Osteocyte (in vitro differentiated cells): ENCODE results near the gene LPO. TPM values are rescaled to one million over a fixed set of nuclear protein-coding genes. Genes with fewer than 3 reads are reported as not detected.

Source experiments
- DNase-seq: peaks from one replicate; pipeline ENCODE4 v3.0.0; 2021; ENCODE audit warnings: mixed read lengths; ENCODE audit not compliant: unreplicated experiment; ENCODE audit errors: extremely low spot score
- H3K27ac Mint-ChIP-seq: one replicate; pipeline ENCODE4 v1.8.0; 2021; ENCODE audit warnings: mild to moderate bottlenecking, mixed read lengths; ENCODE audit not compliant: unreplicated experiment
- H3K27me3 Mint-ChIP-seq: one replicate; pipeline ENCODE4 v1.8.0; 2021; ENCODE audit warnings: mixed read lengths; ENCODE audit not compliant: unreplicated experiment
- H3K36me3 Mint-ChIP-seq: one replicate; pipeline ENCODE4 v1.8.0; 2021; ENCODE audit warnings: mixed read lengths; ENCODE audit not compliant: unreplicated experiment
- H3K4me1 Mint-ChIP-seq: one replicate; pipeline ENCODE4 v1.8.0; 2021; ENCODE audit warnings: mixed read lengths; ENCODE audit not compliant: unreplicated experiment
- H3K4me3 Mint-ChIP-seq: one replicate; pipeline ENCODE4 v1.8.0; 2021; ENCODE audit warnings: mild to moderate bottlenecking, moderate library complexity, mixed read lengths; ENCODE audit not compliant: unreplicated experiment
- H3K9me3 Mint-ChIP-seq: one replicate; pipeline ENCODE4 v1.8.0; 2021; ENCODE audit warnings: mixed read lengths; ENCODE audit not compliant: unreplicated experiment
- total RNA-seq: library from RNA; stranded (reverse); gene quantifications from 2 replicates; pipeline ENCODE4 v1.2.1, GENCODE V29; 2021
- TF ChIP-seq, protein P1 (sequence below): fragments of 200-600 bp; sonication (generic); IDR thresholded peaks from 2 replicates; pipeline ENCODE4 v1.5.0; 2021; ENCODE audit warnings: antibody characterized with exemption, mild to moderate bottlenecking, moderate library complexity

LPO gene
- total RNA-seq, 1 donor from 2014 or later = not detected

DNA sequence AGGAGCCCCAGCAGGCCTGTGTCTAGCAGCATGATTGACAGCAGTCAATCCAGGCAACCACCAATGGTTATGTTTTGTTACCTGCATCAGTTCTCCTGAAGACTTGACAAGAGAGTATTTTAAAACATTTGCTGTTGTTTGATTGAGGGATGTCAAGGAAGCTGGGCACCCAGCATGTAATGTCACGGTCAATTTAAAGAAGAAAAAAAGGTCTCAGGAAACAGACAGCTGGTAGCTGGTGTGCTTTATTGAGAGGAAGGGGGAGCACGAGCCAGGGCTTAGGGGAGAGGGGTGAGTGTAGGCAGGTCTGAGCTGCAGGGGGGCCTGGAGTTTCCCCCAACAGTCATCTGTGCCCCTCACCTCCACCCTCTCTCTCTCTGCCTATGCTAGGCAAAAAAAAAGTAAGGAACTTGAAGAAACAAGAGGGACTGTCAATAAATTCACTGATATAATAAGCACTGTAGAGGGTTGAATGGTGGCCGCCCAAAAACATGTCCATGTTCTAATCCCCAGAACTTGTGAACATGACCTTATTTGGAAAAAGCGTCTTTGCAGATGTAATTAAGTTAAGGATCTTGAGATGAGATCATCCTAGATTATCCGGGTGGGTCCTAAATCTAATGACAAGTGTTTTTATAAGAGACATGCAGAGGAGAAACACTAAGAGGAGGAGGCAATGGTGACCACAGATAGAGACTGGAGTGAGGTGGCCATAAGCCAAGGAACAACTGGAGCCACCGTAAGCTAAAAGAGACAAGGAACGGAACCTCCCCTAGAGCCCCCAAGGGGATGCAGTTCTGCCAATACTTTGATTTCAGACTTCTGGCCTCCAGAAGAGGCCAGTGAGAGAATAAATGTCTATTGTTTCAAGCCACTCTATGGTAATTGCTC lies 75.7 kb downstream of the LPO start:
- peaks cover 11% of the 10 kb centered on the region for H3K27me3 Mint-ChIP-seq
- H3K36me3 Mint-ChIP-seq = no peaks in the 10 kb centered on the region
- no peaks in the 10 kb centered on the region for H3K9me3 Mint-ChIP-seq
- no peak overlapping the region for H3K4me3 Mint-ChIP-seq
- DNase-seq = peak; percentile 38
- H3K27ac Mint-ChIP-seq = no peak overlapping the region
- no peaks in the 10 kb centered on the region for H3K4me1 Mint-ChIP-seq
- TF ChIP-seq, protein P1, sequence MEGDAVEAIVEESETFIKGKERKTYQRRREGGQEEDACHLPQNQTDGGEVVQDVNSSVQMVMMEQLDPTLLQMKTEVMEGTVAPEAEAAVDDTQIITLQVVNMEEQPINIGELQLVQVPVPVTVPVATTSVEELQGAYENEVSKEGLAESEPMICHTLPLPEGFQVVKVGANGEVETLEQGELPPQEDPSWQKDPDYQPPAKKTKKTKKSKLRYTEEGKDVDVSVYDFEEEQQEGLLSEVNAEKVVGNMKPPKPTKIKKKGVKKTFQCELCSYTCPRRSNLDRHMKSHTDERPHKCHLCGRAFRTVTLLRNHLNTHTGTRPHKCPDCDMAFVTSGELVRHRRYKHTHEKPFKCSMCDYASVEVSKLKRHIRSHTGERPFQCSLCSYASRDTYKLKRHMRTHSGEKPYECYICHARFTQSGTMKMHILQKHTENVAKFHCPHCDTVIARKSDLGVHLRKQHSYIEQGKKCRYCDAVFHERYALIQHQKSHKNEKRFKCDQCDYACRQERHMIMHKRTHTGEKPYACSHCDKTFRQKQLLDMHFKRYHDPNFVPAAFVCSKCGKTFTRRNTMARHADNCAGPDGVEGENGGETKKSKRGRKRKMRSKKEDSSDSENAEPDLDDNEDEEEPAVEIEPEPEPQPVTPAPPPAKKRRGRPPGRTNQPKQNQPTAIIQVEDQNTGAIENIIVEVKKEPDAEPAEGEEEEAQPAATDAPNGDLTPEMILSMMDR = no peak

- no peaks in the 10 kb centered on the region for H3K4me1 Mint-ChIP-seq
- H3K9me3 Mint-ChIP-seq = no peaks in the 10 kb centered on the region
- H3K4me3 Mint-ChIP-seq = no peak overlapping the region
- no peak overlapping the region for H3K27ac Mint-ChIP-seq
- TF ChIP-seq, protein P1 = no peak
- peak; percentile 27 for DNase-seq
- peaks cover 11% of the 10 kb centered on the region for H3K27me3 Mint-ChIP-seq
- H3K36me3 Mint-ChIP-seq = no peaks in the 10 kb centered on the region
These were observed 76.3 kb downstream of the LPO start for GRCh38 chr17:58314706-58315015.

- Mint-ChIP-seq H3K4me1 (no peaks in the 10 kb centered on the region), H3K27me3 (peaks cover 11% of the 10 kb centered on the region), H3K4me3 (no peak overlapping the region), H3K27ac (no peak overlapping the region), H3K36me3 (no peaks in the 10 kb centered on the region), H3K9me3 (no peaks in the 10 kb centered on the region)
- TF ChIP-seq, protein P1 = no peak
- DNase-seq = peak; percentile 66
These were observed 76.9 kb downstream of the LPO start for GRCh38 chr17:58315281-58315711.

GRCh38 chr17:58315750-58316149 lies 77.4 kb downstream of the LPO start:
- H3K4me3 Mint-ChIP-seq = no peak overlapping the region

More at GRCh38 chr17:58315750-58316149, 77.4 kb downstream of the LPO start:
- Mint-ChIP-seq H3K36me3 (no peaks in the 10 kb centered on the region), H3K27me3 (peaks cover 11% of the 10 kb centered on the region), H3K27ac (no peak overlapping the region), H3K4me1 (no peaks in the 10 kb centered on the region), H3K9me3 (no peaks in the 10 kb centered on the region)
- TF ChIP-seq, protein P1 = no peak
- DNase-seq = peak; percentile 63
